Left renal cortex interstitium (tissue), 4 donors: ENCODE measurements around the gene CALML4. TPM values are rescaled to one million over a fixed set of nuclear protein-coding genes. Genes with fewer than 3 reads are reported as not detected.
"Not testable (repeated sequence)": the region's sequence is repeated elsewhere in the genome, so short reads cannot be mapped to it uniquely, and the experiment has no call there.

Experiments
- DNase-seq, 4 donors: peaks; one replicate each; pipeline ENCODE4 v3.0.0-alpha.2; 2013; ENCODE audit warnings: low read depth in 4 of 4, low spot score in 2 of 4, missing footprints in 1 of 4
- polyA plus RNA-seq, 4 donors: library from polyadenylated mRNA; unstranded; fragments of 120-200 nt; gene quantifications; one replicate each; pipeline ENCODE4 v1.2.1, GENCODE V29; 2013; ENCODE audit not compliant: insufficient read length in 4 of 4

The CALML4 gene
- polyA plus RNA-seq, 4 donors: 23.5 to 42.3 (median 32.7) TPM

- no peak for DNase-seq
These were observed 4.1 kb upstream of the CALML4 start for GRCh38 chr15:68209272-68209671.

GRCh38 chr15:68208636-68209240 lies 3.6 kb upstream of the CALML4 start:
- DNase-seq: no peak

GRCh38 chr15:68208136-68208535 lies 3.0 kb upstream of the CALML4 start:
- DNase-seq: no peak

- no peak for DNase-seq
These were observed 2.2 kb upstream of the CALML4 start for GRCh38 chr15:68207176-68207935.

GRCh38 chr15:68206711-68207151 lies 1.6 kb upstream of the CALML4 start:
- DNase-seq: no peak

GRCh38 chr15:68205954-68206539 lies 915 bp upstream of the CALML4 start:
- DNase-seq: no peak

- DNase-seq: no peak
These were observed 419 bp upstream of the CALML4 start for GRCh38 chr15:68205558-68205944.

GRCh38 chr15:68204361-68204760 lies 771 bp downstream of the CALML4 start:
- no peak for DNase-seq

GRCh38 chr15:68203956-68204355 lies 1.2 kb downstream of the CALML4 start:
- DNase-seq: no peak

GRCh38 chr15:68203486-68203885 lies 1.6 kb downstream of the CALML4 start:
- no peak for DNase-seq

- DNase-seq: not testable (repeated sequence)
These were observed 2.1 kb downstream of the CALML4 start for GRCh38 chr15:68202994-68203393.

- no peak for DNase-seq
These were observed 3.3 kb downstream of the CALML4 start for GRCh38 chr15:68201879-68202261.

GRCh38 chr15:68201153-68201878 lies 3.8 kb downstream of the CALML4 start:
- no peak for DNase-seq

GRCh38 chr15:68200016-68200861 lies 4.9 kb downstream of the CALML4 start:
- no peak for DNase-seq

GRCh38 chr15:68199340-68199739 lies 5.8 kb downstream of the CALML4 start:
- DNase-seq: no peak

- no peak for DNase-seq
These were observed 7.3 kb downstream of the CALML4 start for GRCh38 chr15:68197661-68198437.

- no peak for DNase-seq
These were observed 8.0 kb downstream of the CALML4 start for GRCh38 chr15:68197170-68197492.

- DNase-seq: no peak
These were observed 8.5 kb downstream of the CALML4 start for GRCh38 chr15:68196445-68197169.
